Upper lobe of right lung (tissue), 1 donor: ENCODE data around the gene GALNTL6. TPM values are rescaled to one million over a fixed set of nuclear protein-coding genes. Genes with fewer than 3 reads are reported as not detected.
"Not testable (repeated sequence)": the region's sequence is repeated elsewhere in the genome, so short reads cannot be mapped to it uniquely, and the experiment has no call there.

Source experiments
- ATAC-seq: fragments of 200-7000 bp; cut with Tn5 transposase; one replicate; pipeline ENCODE4 v1.9.1; 2020; ENCODE audit warnings: mild to moderate bottlenecking, moderate library complexity
- DNase-seq: peaks from one replicate; pipeline ENCODE4 v3.0.0-alpha.2; 2020
- H3K27ac ChIP-seq: fragments of 200-600 bp; one replicate; pipeline ENCODE4 v1.8.0; 2022
- H3K27me3 ChIP-seq: fragments of 200-600 bp; one replicate; pipeline ENCODE4 v1.8.0; 2022; ENCODE audit warnings: mild to moderate bottlenecking
- H3K36me3 ChIP-seq: fragments of 200-600 bp; one replicate; pipeline ENCODE4 v1.8.0; 2022
- H3K4me1 ChIP-seq: fragments of 200-600 bp; one replicate; pipeline ENCODE4 v1.8.0; 2022
- H3K4me3 ChIP-seq: fragments of 200-600 bp; one replicate; pipeline ENCODE4 v1.8.0; 2022; ENCODE audit warnings: mild to moderate bottlenecking
- H3K9me3 ChIP-seq: fragments of 200-600 bp; one replicate; pipeline ENCODE4 v1.8.0; 2022
- CTCF ChIP-seq: fragments of 200-600 bp; IDR thresholded peaks from one replicate; pipeline ENCODE4 v1.8.0; 2022; ENCODE audit warnings: antibody characterized with exemption
- intact Hi-C: fragments of 100-400 bp; cut with DNase I; formaldehyde crosslinking; loops from one replicate; pipeline ENCODE4 v1.11.0; 2022
- total RNA-seq: library from RNA; stranded (reverse); fragmentation: NEBNext Ultra II Directional; extraction: Animal tissue kit (Norgen Biotek cat#: 25700); gene quantifications from one replicate; pipeline ENCODE4 v1.2.1, GENCODE V29; 2021
- donor health status: DM: no; HTN: yes; CAD: no; lungs with severe emphysema.

Gene GALNTL6
- total RNA-seq, 1 donor from 2014 or later, result 0.20 TPM

DNA sequence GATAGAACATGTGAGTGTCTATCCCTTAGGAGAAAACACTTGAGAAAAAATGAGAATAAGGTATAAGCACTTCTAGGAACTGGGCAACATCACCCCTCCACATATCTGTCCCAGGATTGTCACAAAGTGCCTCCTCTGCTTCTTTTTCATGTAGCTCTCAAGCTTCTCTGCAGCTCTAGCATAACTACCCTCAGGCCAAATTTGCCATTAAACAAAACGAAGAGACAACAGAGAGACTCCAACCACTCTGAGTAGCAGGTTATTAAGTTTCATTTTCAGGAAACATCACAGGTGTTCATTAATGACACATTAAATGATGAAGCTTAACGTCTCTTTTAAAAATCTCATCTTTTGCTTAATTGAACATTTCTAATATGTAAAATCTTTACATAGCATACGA is 580.0 kb downstream of the GALNTL6 start:
- H3K27me3 ChIP-seq, result no peaks in the 10 kb centered on the region
- DNase-seq (no peak), ATAC-seq (no peak)
- no peaks in the 10 kb centered on the region for H3K4me1 ChIP-seq
- H3K36me3 ChIP-seq, result no peaks in the 10 kb centered on the region
- no peak for TF ChIP-seq CTCF
- H3K27ac ChIP-seq, result no peak overlapping the region
- intact Hi-C loops, result no loop called here
- H3K4me3 ChIP-seq, result no peak overlapping the region
- no peaks in the 10 kb centered on the region for H3K9me3 ChIP-seq

DNA sequence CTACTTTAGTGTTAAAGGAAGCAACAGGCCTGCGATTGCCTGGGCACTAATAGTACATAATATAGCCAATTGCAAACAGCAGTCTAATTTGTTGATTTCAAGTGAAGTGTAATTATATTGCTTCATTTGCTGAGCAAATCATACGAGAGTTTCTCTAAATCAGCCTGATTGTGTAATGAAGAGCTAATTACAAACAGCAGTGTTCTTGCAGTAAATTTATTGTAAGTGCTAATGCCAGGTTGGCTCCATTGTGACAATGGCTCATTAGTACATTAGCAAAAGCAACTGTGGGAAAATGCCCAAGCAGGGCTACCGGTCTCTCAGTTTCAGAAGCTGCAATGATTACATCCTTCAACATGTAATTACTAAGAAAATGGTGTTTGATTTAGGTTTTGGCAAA is 591.5 kb downstream of the GALNTL6 start:
- no peak for DNase-seq
- no peak for TF ChIP-seq CTCF
- Histone ChIP-seq H3K4me1 (no peaks in the 10 kb centered on the region), H3K27ac (no peak overlapping the region), H3K9me3 (no peaks in the 10 kb centered on the region), H3K4me3 (no peak overlapping the region), H3K27me3 (no peaks in the 10 kb centered on the region), H3K36me3 (no peaks in the 10 kb centered on the region)
- intact Hi-C loops, result no loop called here
- ATAC-seq, result no peak

GRCh38 chr4:172410363-172410762 is 597.2 kb downstream of the GALNTL6 start:
- Histone ChIP-seq H3K27ac (no peak overlapping the region), H3K9me3 (no peaks in the 10 kb centered on the region), H3K36me3 (no peaks in the 10 kb centered on the region), H3K27me3 (no peaks in the 10 kb centered on the region), H3K4me1 (no peaks in the 10 kb centered on the region), H3K4me3 (no peak overlapping the region)
- DNase-seq (no peak), ATAC-seq (no peak)
- intact Hi-C loops, result no loop called here
- no peak for TF ChIP-seq CTCF

GRCh38 chr4:172411149-172411548 is 597.9 kb downstream of the GALNTL6 start:
- no peak for TF ChIP-seq CTCF

DNA sequence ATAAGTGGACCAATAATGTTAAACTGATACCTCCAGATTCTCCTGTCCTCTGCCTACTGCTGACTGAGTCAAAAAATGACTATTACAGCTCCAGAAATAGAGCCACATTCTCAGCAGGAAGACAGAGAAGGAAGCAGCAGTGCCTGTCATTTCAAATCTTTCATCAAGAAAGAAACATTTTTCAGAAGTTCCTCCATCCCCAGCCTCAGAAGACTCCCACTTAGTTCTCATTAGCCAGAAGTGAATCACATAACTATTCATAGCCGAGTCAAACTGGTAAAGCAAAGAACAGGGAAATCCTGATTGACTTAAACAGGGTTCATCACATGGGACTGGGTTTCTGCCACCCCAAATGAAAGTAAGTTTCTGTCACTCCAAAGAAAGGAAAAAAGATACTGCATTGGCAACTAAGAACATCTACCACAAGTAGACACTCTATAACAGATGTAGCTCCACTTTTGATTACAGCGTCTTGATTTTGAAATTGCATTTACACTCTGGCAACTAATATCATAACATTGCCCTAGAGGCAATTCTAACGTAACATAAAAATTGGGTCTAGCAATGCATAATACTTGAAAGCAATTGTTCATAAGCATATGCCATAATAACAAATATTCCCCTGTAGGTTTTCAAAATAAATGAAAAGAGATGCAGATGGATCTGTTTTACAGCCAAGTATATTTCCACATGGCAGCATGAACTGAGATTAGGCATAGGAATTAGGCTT is 599.8 kb downstream of the GALNTL6 start:
- Histone ChIP-seq H3K4me1 (no peaks in the 10 kb centered on the region), H3K9me3 (no peaks in the 10 kb centered on the region), H3K4me3 (no peak overlapping the region), H3K36me3 (no peaks in the 10 kb centered on the region), H3K27me3 (no peaks in the 10 kb centered on the region), H3K27ac (no peak overlapping the region)
- ATAC-seq (no peak), DNase-seq (no peak)
- intact Hi-C loops, result no loop called here
- no peak for TF ChIP-seq CTCF

More at GRCh38 chr4:172411149-172411548, 597.9 kb downstream of the GALNTL6 start:
- no peaks in the 10 kb centered on the region for H3K36me3 ChIP-seq
- H3K27me3 ChIP-seq, result no peaks in the 10 kb centered on the region
- H3K27ac ChIP-seq, result no peak overlapping the region
- intact Hi-C loops, result no loop called here
- no peaks in the 10 kb centered on the region for H3K9me3 ChIP-seq
- DNase-seq (no peak), ATAC-seq (no peak)
- H3K4me1 ChIP-seq, result no peaks in the 10 kb centered on the region
- H3K4me3 ChIP-seq, result no peak overlapping the region

DNA sequence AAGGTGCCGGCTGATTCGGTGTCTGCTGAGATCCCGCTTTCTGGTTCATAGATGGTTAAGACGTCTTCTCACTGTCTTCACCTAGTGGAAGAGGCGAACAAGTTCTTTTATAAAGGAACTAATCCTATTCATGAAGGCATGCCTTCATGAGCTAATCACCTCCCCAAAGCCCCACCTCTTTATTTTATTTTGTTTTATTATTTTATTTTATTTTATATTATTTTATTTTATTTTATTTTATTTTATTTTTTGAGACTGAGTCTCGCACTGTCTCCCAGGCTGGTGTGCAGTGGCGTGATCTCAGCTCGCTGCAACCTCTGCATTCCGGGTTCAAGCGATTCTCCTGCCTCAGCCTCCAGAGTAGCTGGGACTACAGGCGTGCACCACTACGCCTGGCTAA is 615.8 kb downstream of the GALNTL6 start:
- H3K27me3 ChIP-seq, H3K36me3 ChIP-seq, intact Hi-C loops, H3K4me3 ChIP-seq, ATAC-seq, H3K27ac ChIP-seq, DNase-seq, H3K9me3 ChIP-seq, H3K4me1 ChIP-seq: not testable (repeated sequence)
